ENCODE data around the gene CHAT. TPM values are rescaled to one million over a fixed set of nuclear protein-coding genes. Genes with fewer than 3 reads are reported as not detected.

CHAT gene
- total RNA-seq, 1 donor from 2014 or later = not detected

Other genes with a start within 250 kb of the CHAT start
- not detected for gene DRGX, start 217.9 kb upstream of the CHAT start, total RNA-seq
- 17.9 TPM for gene ERCC6, start 74.9 kb upstream of the CHAT start, total RNA-seq
- gene SLC18A3, start 3.7 kb upstream of the CHAT start, total RNA-seq = not detected
- not detected for gene C10orf53, start 65.6 kb downstream of the CHAT start, total RNA-seq
- gene OGDHL, start 148.3 kb downstream of the CHAT start, total RNA-seq = 3.9 TPM

All from temporal lobe (tissue), 1 donor.